GM23248 (cell line): ENCODE data around the gene FKTN. TPM values are rescaled to one million over a fixed set of nuclear protein-coding genes. Genes with fewer than 3 reads are reported as not detected.
"Not testable (repeated sequence)": the region's sequence is repeated elsewhere in the genome, so short reads cannot be mapped to it uniquely, and the experiment has no call there.

Experiments used
- DNase-seq: peaks from one replicate; pipeline ENCODE4 v3.0.0-alpha.2; 2015
- H2AFZ ChIP-seq: fragments of 200-600 bp; sonication (generic); 2 replicates; pipeline ENCODE4 v1.6.1; 2016; ENCODE audit warnings: antibody characterized with exemption
- H3F3A ChIP-seq: fragments of 200-600 bp; sonication (generic); 2 replicates; pipeline ENCODE4 v1.6.1; 2016; ENCODE audit warnings: mild to moderate bottlenecking, antibody characterized with exemption, mixed run types; ENCODE audit not compliant: insufficient read depth
- H3K27ac ChIP-seq: fragments of 200-600 bp; sonication (generic); 2 replicates; pipeline ENCODE4 v1.5.1; 2016; ENCODE audit warnings: mild to moderate bottlenecking
- H3K27me3 ChIP-seq: fragments of 200-600 bp; sonication (generic); replicated peaks from 2 replicates; pipeline ENCODE4 v1.6.1; 2016; ENCODE audit warnings: mild to moderate bottlenecking; ENCODE audit not compliant: insufficient read depth
- H3K36me3 ChIP-seq: fragments of 200-600 bp; sonication (generic); 2 replicates; pipeline ENCODE4 v1.6.1; 2016; ENCODE audit warnings: low read depth, mild to moderate bottlenecking
- H3K4me1 ChIP-seq: fragments of 200-600 bp; sonication (generic); 2 replicates; pipeline ENCODE4 v1.6.1; 2016; ENCODE audit warnings: mild to moderate bottlenecking; ENCODE audit not compliant: insufficient read depth
- H3K4me2 ChIP-seq: fragments of 200-600 bp; sonication (generic); one replicate; pipeline ENCODE4 v1.6.1; 2016; ENCODE audit warnings: mild to moderate bottlenecking; ENCODE audit not compliant: unreplicated experiment
- H3K4me3 ChIP-seq: fragments of 200-600 bp; sonication (generic); 2 replicates; pipeline ENCODE4 v1.5.1; 2016; ENCODE audit warnings: mild to moderate bottlenecking
- H3K79me2 ChIP-seq: fragments of 200-600 bp; sonication (generic); 2 replicates; pipeline ENCODE4 v1.6.1; 2016; ENCODE audit warnings: mild to moderate bottlenecking; ENCODE audit not compliant: insufficient read depth
- H3K9ac ChIP-seq: fragments of 200-600 bp; sonication (generic); 2 replicates; pipeline ENCODE4 v1.6.1; 2016; ENCODE audit warnings: mild to moderate bottlenecking
- H3K9me2 ChIP-seq: fragments of 200-600 bp; sonication (generic); 2 replicates; pipeline ENCODE4 v1.6.1; 2016; ENCODE audit warnings: mixed run types, mild to moderate bottlenecking, moderate library complexity; ENCODE audit not compliant: insufficient read depth
- H3K9me3 ChIP-seq: fragments of 200-600 bp; sonication (generic); one replicate; pipeline ENCODE4 v1.6.1; 2017; ENCODE audit warnings: low read depth
- H4K20me1 ChIP-seq: fragments of 200-600 bp; sonication (generic); 2 replicates; pipeline ENCODE4 v1.6.0; 2016; ENCODE audit not compliant: insufficient read depth
- EZH2 ChIP-seq: fragments of 200-600 bp; sonication (generic); IDR thresholded peaks from 2 replicates; pipeline ENCODE4 v1.6.1; 2018; ENCODE audit warnings: antibody characterized with exemption, mild to moderate bottlenecking; ENCODE audit not compliant: insufficient read depth, poor library complexity, severe bottlenecking
- EZH2phosphoT487 ChIP-seq: fragments of 200-600 bp; sonication (generic); IDR thresholded peaks from 2 replicates; pipeline ENCODE4 v1.6.1; 2018; ENCODE audit warnings: antibody characterized with exemption, moderate library complexity, mild to moderate bottlenecking, low read depth; ENCODE audit not compliant: insufficient read depth
- WGBS, 2 experiments: methylation state at CpG; one replicate each; pipeline ENCODE4 v1.1.6; 2015 to 2017; ENCODE audit warnings: low lambda C conversion rate in 2 of 2, low coverage in 1 of 2; ENCODE audit errors: missing lambda C conversion rate in 2 of 2; 5-methylcytosine and 5-hydroxymethylcytosine counted together
- in situ Hi-C: fragments of 300-500 bp; cut with MboI; formaldehyde crosslinking; loops from 2 replicates; pipeline ENCODE4 v1.15.0; 2020
- polyA plus RNA-seq: library from polyadenylated mRNA; unstranded; fragments of >200 nt; fragmentation: Nextera tagmentation; extraction: Ambion mirVana; gene quantifications from 2 replicates; pipeline ENCODE4 v1.2.1, GENCODE V29; 2016
- total RNA-seq: library from RNA; depleted of rRNA; stranded (reverse); fragments of >200 nt; shearing (Covaris generic); gene quantifications from 2 replicates; pipeline ENCODE4 v1.2.3, GENCODE V29; 2014

Gene FKTN
- total and polyA plus RNA-seq, 2 experiments from 2014 or later = 13.9 to 40.7 TPM

DNA sequence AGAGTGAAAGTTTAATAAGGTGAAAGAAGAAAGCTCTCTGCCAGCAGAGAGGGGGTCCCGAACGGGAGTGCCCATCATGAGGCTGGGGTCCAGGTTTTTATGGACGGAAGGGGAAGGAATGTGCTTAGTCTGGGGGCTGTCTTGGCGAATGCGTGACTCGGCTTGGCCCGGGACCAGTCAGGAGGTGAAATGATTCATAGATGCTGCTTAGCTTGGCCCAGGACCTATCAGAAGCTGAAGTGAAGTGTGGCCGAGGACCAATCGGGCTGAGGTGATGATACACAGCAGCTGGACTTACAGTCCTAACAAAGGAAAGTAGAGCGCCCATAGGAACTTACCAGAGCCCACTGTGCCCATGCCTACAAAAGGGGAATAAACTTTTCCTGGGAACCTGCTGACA lies 3.9 kb upstream of the FKTN start:
- TF ChIP-seq EZH2 = no peak
- no peak for TF ChIP-seq EZH2phosphoT487
- Histone ChIP-seq H2AFZ (no peak overlapping the region), H3K9ac (no peak overlapping the region), H3K9me3 (no peaks in the 10 kb centered on the region), H3K36me3 (peaks cover 3% of the 10 kb centered on the region; the same call in 1 of the 2 replicates), H3K4me3 (no peak overlapping the region), H3K27me3 (no peaks in the 10 kb centered on the region), H3K27ac (no peak overlapping the region), H3K9me2 (no peaks in the 10 kb centered on the region), H3K79me2 (peaks cover 10% of the 10 kb centered on the region), H3K4me2 (no peak overlapping the region), H3K4me1 (peaks cover 6% of the 10 kb centered on the region; the same call in 1 of the 2 replicates), H3F3A (peaks cover 10% of the 10 kb centered on the region; the same call in 1 of the 2 replicates), H4K20me1 (no peaks in the 10 kb centered on the region)
- no peak for DNase-seq
- 85% methylated on average over 10 of the region's 10 CpGs for WGBS, 2 experiments
- in situ Hi-C loops = no loop called here

DNA sequence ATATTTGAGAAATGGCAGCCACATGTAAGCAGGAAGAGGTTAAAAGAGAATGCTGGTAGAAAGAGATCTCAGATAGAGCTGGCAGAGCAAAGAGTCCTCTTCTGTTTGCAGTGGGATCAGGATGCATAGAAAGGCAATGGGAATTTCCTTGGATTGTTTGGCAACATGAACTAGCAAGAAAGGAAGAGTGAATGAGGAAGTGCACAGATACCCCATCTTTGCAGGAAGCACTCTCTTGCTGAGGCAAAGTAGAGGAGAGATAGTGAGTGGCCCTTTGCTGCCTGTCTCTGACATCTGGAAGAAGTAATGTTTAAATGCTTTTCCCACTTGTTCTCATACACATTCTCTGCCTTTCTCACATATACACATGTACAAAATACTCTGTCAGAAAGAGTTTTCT lies 14.5 kb downstream of the FKTN start:
- H3K4me1 ChIP-seq = no peaks in the 10 kb centered on the region
- no peak overlapping the region for H3K9ac ChIP-seq
- H3K4me3 ChIP-seq = no peak overlapping the region
- no peaks in the 10 kb centered on the region for H3K9me3 ChIP-seq
- H3K36me3 ChIP-seq = peaks cover 14% of the 10 kb centered on the region; the same call in 1 of the 2 replicates
- in situ Hi-C loops = no loop called here
- no peak for DNase-seq
- no peaks in the 10 kb centered on the region for H4K20me1 ChIP-seq
- H3K27ac ChIP-seq = no peak overlapping the region
- H2AFZ ChIP-seq = no peak overlapping the region
- no peak for TF ChIP-seq EZH2
- TF ChIP-seq EZH2phosphoT487 = no peak
- H3K9me2 ChIP-seq = no peaks in the 10 kb centered on the region
- H3K4me2 ChIP-seq = no peak overlapping the region
- H3F3A ChIP-seq = no peaks in the 10 kb centered on the region
- no peaks in the 10 kb centered on the region for H3K27me3 ChIP-seq
- no peaks in the 10 kb centered on the region for H3K79me2 ChIP-seq

DNA sequence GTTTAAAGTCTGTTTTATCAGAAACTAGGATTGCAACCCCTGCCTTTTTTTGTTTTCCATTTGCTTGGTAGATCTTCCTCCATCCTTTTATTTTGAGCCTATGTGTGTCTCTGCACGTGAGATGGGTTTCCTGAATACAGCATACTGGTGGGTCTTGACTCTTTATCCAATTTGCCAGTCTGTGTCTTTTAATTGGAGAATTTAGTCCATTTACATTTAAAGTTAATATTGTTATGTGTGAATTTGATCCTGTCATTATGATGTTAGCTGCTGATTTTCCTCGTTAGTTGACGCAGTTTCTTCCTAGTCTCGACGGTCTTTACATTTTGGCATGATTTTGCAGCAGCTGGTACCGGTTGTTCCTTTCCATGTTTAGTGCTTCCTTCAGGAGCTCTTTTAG lies 22.0 kb downstream of the FKTN start:
- H3F3A ChIP-seq, in situ Hi-C loops, H3K4me2 ChIP-seq, H3K27ac ChIP-seq, H3K9me2 ChIP-seq, H3K36me3 ChIP-seq, H3K79me2 ChIP-seq, DNase-seq, H3K4me3 ChIP-seq, H3K9ac ChIP-seq, H3K27me3 ChIP-seq, H2AFZ ChIP-seq, H3K4me1 ChIP-seq, H4K20me1 ChIP-seq, H3K9me3 ChIP-seq: not testable (repeated sequence)
- 87 to 95% methylated on average over 5 to 6 of the region's 6 CpGs for WGBS, 2 experiments

DNA sequence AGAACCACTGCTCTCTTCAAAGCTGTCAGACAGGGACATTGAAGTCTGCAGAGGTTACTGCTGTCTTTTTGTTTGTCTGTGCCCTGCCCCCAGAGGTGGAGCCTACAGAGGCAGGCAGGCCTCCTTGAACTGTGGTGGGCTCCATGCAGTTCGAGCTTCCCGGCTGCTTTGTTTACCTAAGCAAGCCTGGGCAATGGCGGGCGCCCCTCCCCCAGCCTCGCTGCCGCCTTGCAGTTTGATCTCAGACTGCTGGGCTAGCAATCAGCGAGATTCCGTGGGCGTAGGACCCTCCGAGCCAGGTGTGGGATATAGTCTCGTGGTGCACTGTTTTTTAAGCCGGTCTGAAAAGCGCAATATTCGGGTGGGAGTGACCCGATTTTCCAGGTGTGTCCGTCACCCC lies 23.6 kb downstream of the FKTN start:
- H3K9me2 ChIP-seq, H3K27me3 ChIP-seq, H3F3A ChIP-seq, H3K4me3 ChIP-seq, H3K79me2 ChIP-seq, H4K20me1 ChIP-seq, DNase-seq, H3K27ac ChIP-seq, H3K36me3 ChIP-seq, in situ Hi-C loops, H3K9ac ChIP-seq, H2AFZ ChIP-seq, H3K4me2 ChIP-seq, H3K9me3 ChIP-seq, H3K4me1 ChIP-seq: not testable (repeated sequence)
- 88 to 89% methylated on average over 16 of the region's 16 CpGs for WGBS, 2 experiments

DNA sequence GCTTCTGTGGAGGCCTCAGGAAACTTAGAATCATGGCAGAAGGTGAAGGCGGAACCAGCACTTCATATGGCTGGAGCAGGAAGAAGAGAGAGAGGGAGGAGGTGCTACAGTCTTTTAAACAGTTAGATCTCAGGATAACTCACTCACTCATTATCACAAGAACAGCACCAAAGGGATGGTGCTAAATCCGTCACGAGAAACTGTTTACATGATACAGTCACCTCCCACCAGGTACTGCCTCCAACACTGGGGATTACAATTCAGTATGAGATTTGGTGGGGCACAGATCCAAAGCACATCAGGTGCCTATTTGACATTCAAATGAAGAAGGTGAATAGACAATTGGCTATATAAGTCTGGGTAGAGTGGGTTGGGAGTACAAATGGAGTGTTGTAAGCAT lies 35.2 kb downstream of the FKTN start:
- H3K9me3 ChIP-seq = no peaks in the 10 kb centered on the region
- no peak overlapping the region for H3K9ac ChIP-seq
- H2AFZ ChIP-seq = no peak overlapping the region
- H3K4me2 ChIP-seq = no peak overlapping the region
- no peak for TF ChIP-seq EZH2phosphoT487
- no peak for TF ChIP-seq EZH2
- no peaks in the 10 kb centered on the region for H3K27me3 ChIP-seq
- H3K4me3 ChIP-seq = no peak overlapping the region
- no peak for DNase-seq
- 0 out of 2 replicates have a peak, but pooled peaks cover 4% of the 10 kb centered on the region for H3K79me2 ChIP-seq
- no peak overlapping the region for H3K27ac ChIP-seq
- no peaks in the 10 kb centered on the region; the same call in 1 of the 2 replicates for H3K36me3 ChIP-seq
- H4K20me1 ChIP-seq = no peaks in the 10 kb centered on the region
- H3K4me1 ChIP-seq = no peaks in the 10 kb centered on the region
- 96 to 100% methylated on average over 3 of the region's 3 CpGs for WGBS, 2 experiments
- H3F3A ChIP-seq = no peaks in the 10 kb centered on the region
- H3K9me2 ChIP-seq = no peaks in the 10 kb centered on the region
- in situ Hi-C loops = no loop called here
